Ishikawa (cell line): ENCODE results near the gene TAF6L.

Experiments used
- CEBPB ChIP-seq: IDR thresholded peaks from 2 replicates; pipeline ENCODE4 v1.6.1; 2012
- CREB1 ChIP-seq: IDR thresholded peaks from 2 replicates; pipeline ENCODE4 v1.6.1; 2012; ENCODE audit warnings: low read depth
- EP300 ChIP-seq: IDR thresholded peaks from 2 replicates; pipeline ENCODE4 v1.6.1; 2012; ENCODE audit warnings: borderline replicate concordance
- MAX ChIP-seq: IDR thresholded peaks from 2 replicates; pipeline ENCODE4 v1.6.1; 2012
- RAD21 ChIP-seq: IDR thresholded peaks from 2 replicates; pipeline ENCODE4 v1.6.1; 2012; ENCODE audit warnings: low read depth
- REST ChIP-seq: IDR thresholded peaks from 2 replicates; pipeline ENCODE4 v1.6.1; 2012; ENCODE audit warnings: low read depth, mild to moderate bottlenecking
- TAF1 ChIP-seq: IDR thresholded peaks from 2 replicates; pipeline ENCODE4 v1.6.1; 2012; ENCODE audit warnings: low read depth, mild to moderate bottlenecking
- TCF12 ChIP-seq: IDR thresholded peaks from 2 replicates; pipeline ENCODE4 v1.6.1; 2012; ENCODE audit warnings: low read depth
- TEAD4 ChIP-seq: IDR thresholded peaks from 2 replicates; pipeline ENCODE4 v1.6.1; 2012
- USF1 ChIP-seq: IDR thresholded peaks from 2 replicates; pipeline ENCODE4 v1.6.1; 2012
- YY1 ChIP-seq: IDR thresholded peaks from 2 replicates; pipeline ENCODE4 v1.6.1; 2012; ENCODE audit warnings: low read depth
- ZBTB7A ChIP-seq: IDR thresholded peaks from 2 replicates; pipeline ENCODE4 v1.6.1; 2012; ENCODE audit warnings: low read depth

- TF ChIP-seq TEAD4 (no peak), MAX (peak; percentile 59), YY1 (no peak), REST (no peak), TAF1 (peak; percentile 69), RAD21 (no peak), EP300 (no peak), CEBPB (no peak), TCF12 (no peak), USF1 (no peak), CREB1 (no peak; the same call in 1 of the 2 replicates), ZBTB7A (no peak; the same call in 1 of the 2 replicates)
Measured at GRCh38 chr11:62728171-62728988, 42.8 kb upstream of the TAF6L start, which contains the start of gene TTC9C.
